Activated T-helper 17 cell treated with anti-CD3 and anti-CD28 coated beads, Interleukin-2, amount 50 U/mL, for 72 hours (primary cell): ENCODE measurements around the gene RAD17. TPM values are rescaled to one million over a fixed set of nuclear protein-coding genes. Genes with fewer than 3 reads are reported as not detected.
"Not testable (repeated sequence)": the region's sequence is repeated elsewhere in the genome, so short reads cannot be mapped to it uniquely, and the experiment has no call there.

Source experiments
- ATAC-seq: fragments of 150-1000 bp; cut with Tn5 transposase; replicated peaks from 2 replicates; pipeline ENCODE4 v1.10.0; 2021; ENCODE audit warnings: mild to moderate bottlenecking, moderate library complexity
- H3K27ac Mint-ChIP-seq: one replicate; pipeline ENCODE4 v1.8.0; 2022; ENCODE audit warnings: mixed read lengths
- H3K27me3 Mint-ChIP-seq: one replicate; pipeline ENCODE4 v1.8.0; 2022; ENCODE audit warnings: mixed read lengths
- H3K36me3 Mint-ChIP-seq: one replicate; pipeline ENCODE4 v1.8.0; 2022; ENCODE audit warnings: low read depth, mild to moderate bottlenecking, mixed read lengths
- H3K4me1 Mint-ChIP-seq: one replicate; pipeline ENCODE4 v1.8.0; 2022; ENCODE audit warnings: mixed read lengths
- H3K4me3 Mint-ChIP-seq: one replicate; pipeline ENCODE4 v1.8.0; 2022; ENCODE audit warnings: mild to moderate bottlenecking, mixed read lengths
- H3K9me3 Mint-ChIP-seq: one replicate; pipeline ENCODE4 v1.8.0; 2022; ENCODE audit warnings: mixed read lengths
- total RNA-seq, 2 donors: library from RNA; stranded (reverse); gene quantifications; one replicate each; pipeline ENCODE4 v1.2.3, GENCODE V29; 2022

RAD17 gene
- 10 to 100 TPM; 25.8 to 28.2 TPM for total RNA-seq

- peaks cover 66% of the 10 kb centered on the region for H3K36me3 Mint-ChIP-seq
- H3K4me3 Mint-ChIP-seq = peak within 1 kb of the TSS; percentile 95
- no peaks in the 10 kb centered on the region for H3K27me3 Mint-ChIP-seq
- peak; percentile 95 for ATAC-seq
- H3K4me1 Mint-ChIP-seq = peaks cover 12% of the 10 kb centered on the region
- H3K27ac Mint-ChIP-seq = peak within 1 kb of the TSS; percentile 98
- H3K9me3 Mint-ChIP-seq = no peaks in the 10 kb centered on the region
Observed at GRCh38 chr5:69369340-69370121, at the start of gene RAD17, which contains the start of the genes AK6 and TAF9. Gene RAD17, plus strand, starts transcription at chr5:69369818. Its CDS starts 2,391 bp downstream, at chr5:69372209. Gene AK6, minus strand, starts transcription at chr5:69369520. Its CDS starts 30 bp downstream, at chr5:69369490. Gene TAF9, minus strand, starts transcription at chr5:69369520. Its CDS starts 3,783 bp downstream, at chr5:69365737.

- no peaks in the 10 kb centered on the region for H3K36me3 Mint-ChIP-seq
- peaks cover 4% of the 10 kb centered on the region for H3K4me1 Mint-ChIP-seq
- H3K27ac Mint-ChIP-seq = no peak overlapping the region
- H3K4me3 Mint-ChIP-seq = no peak overlapping the region
- no peaks in the 10 kb centered on the region for H3K27me3 Mint-ChIP-seq
- H3K9me3 Mint-ChIP-seq = no peaks in the 10 kb centered on the region
- no peak for ATAC-seq
Observed at GRCh38 chr5:69326365-69326764, 43.3 kb upstream of the RAD17 start.

- Mint-ChIP-seq H3K27ac (no peak overlapping the region), H3K4me1 (peaks cover 17% of the 10 kb centered on the region), H3K27me3 (no peaks in the 10 kb centered on the region), H3K9me3 (no peaks in the 10 kb centered on the region), H3K4me3 (no peak overlapping the region), H3K36me3 (peaks cover 5% of the 10 kb centered on the region)
- no peak for ATAC-seq
Observed at GRCh38 chr5:69329905-69330489, 39.6 kb upstream of the RAD17 start.

GRCh38 chr5:69331528-69332445 lies 37.8 kb upstream of the RAD17 start:
- peaks cover 5% of the 10 kb centered on the region for H3K36me3 Mint-ChIP-seq
- peak overlapping the region; percentile 95 for H3K27ac Mint-ChIP-seq
- peak overlapping the region; percentile 94 for H3K4me3 Mint-ChIP-seq

GRCh38 chr5:69333668-69334315 lies 35.8 kb upstream of the RAD17 start:
- not testable (repeated sequence) for H3K9me3 Mint-ChIP-seq, ATAC-seq, H3K27ac Mint-ChIP-seq, H3K27me3 Mint-ChIP-seq, H3K36me3 Mint-ChIP-seq
- Mint-ChIP-seq H3K4me1 (peaks cover 17% of the 10 kb centered on the region), H3K4me3 (peak overlapping the region; percentile 94)

More at GRCh38 chr5:69331528-69332445, 37.8 kb upstream of the RAD17 start:
- ATAC-seq = no peak
- Mint-ChIP-seq H3K27me3 (no peaks in the 10 kb centered on the region), H3K4me1 (peaks cover 17% of the 10 kb centered on the region), H3K9me3 (no peaks in the 10 kb centered on the region)

- H3K9me3 Mint-ChIP-seq = no peaks in the 10 kb centered on the region
- peak overlapping the region; percentile 37 for H3K4me3 Mint-ChIP-seq
- H3K27ac Mint-ChIP-seq = no peak overlapping the region
- H3K27me3 Mint-ChIP-seq = no peaks in the 10 kb centered on the region
- peaks cover 5% of the 10 kb centered on the region for H3K36me3 Mint-ChIP-seq
- H3K4me1 Mint-ChIP-seq = peaks cover 17% of the 10 kb centered on the region
- ATAC-seq = peak; percentile 79
Observed at GRCh38 chr5:69334793-69335268, 34.8 kb upstream of the RAD17 start.

- Mint-ChIP-seq H3K27ac (no peak overlapping the region), H3K4me3 (no peak overlapping the region), H3K4me1 (peaks cover 17% of the 10 kb centered on the region), H3K36me3 (peaks cover 5% of the 10 kb centered on the region), H3K9me3 (no peaks in the 10 kb centered on the region), H3K27me3 (no peaks in the 10 kb centered on the region)
- no peak for ATAC-seq
Observed at GRCh38 chr5:69335341-69335935, 34.2 kb upstream of the RAD17 start.

- Mint-ChIP-seq H3K9me3 (no peaks in the 10 kb centered on the region), H3K36me3 (no peaks in the 10 kb centered on the region), H3K27me3 (no peaks in the 10 kb centered on the region), H3K27ac (no peak overlapping the region), H3K4me1 (no peaks in the 10 kb centered on the region), H3K4me3 (no peak overlapping the region)
- ATAC-seq = peak; percentile 45
Observed at GRCh38 chr5:69341520-69342161, 28.0 kb upstream of the RAD17 start.

- no peaks in the 10 kb centered on the region for H3K36me3 Mint-ChIP-seq
- no peaks in the 10 kb centered on the region for H3K27me3 Mint-ChIP-seq
- H3K9me3 Mint-ChIP-seq = no peaks in the 10 kb centered on the region
- no peak for ATAC-seq
- no peak overlapping the region for H3K27ac Mint-ChIP-seq
- no peak overlapping the region for H3K4me3 Mint-ChIP-seq
- H3K4me1 Mint-ChIP-seq = no peaks in the 10 kb centered on the region
Observed at GRCh38 chr5:69343083-69343482, 26.5 kb upstream of the RAD17 start.

GRCh38 chr5:69350664-69351063 lies 19.0 kb upstream of the RAD17 start:
- Mint-ChIP-seq H3K27ac (no peak overlapping the region), H3K9me3 (no peaks in the 10 kb centered on the region), H3K27me3 (no peaks in the 10 kb centered on the region), H3K4me3 (no peak overlapping the region), H3K4me1 (no peaks in the 10 kb centered on the region), H3K36me3 (peaks cover 56% of the 10 kb centered on the region)
- no peak for ATAC-seq

- peaks cover 92% of the 10 kb centered on the region for H3K36me3 Mint-ChIP-seq
- no peak for ATAC-seq
- no peaks in the 10 kb centered on the region for H3K9me3 Mint-ChIP-seq
- no peak overlapping the region for H3K27ac Mint-ChIP-seq
- no peaks in the 10 kb centered on the region for H3K27me3 Mint-ChIP-seq
- peaks cover 5% of the 10 kb centered on the region for H3K4me1 Mint-ChIP-seq
- H3K4me3 Mint-ChIP-seq = no peak overlapping the region
Observed at GRCh38 chr5:69359699-69360098, 9.9 kb upstream of the RAD17 start.

GRCh38 chr5:69360442-69360841 lies 9.2 kb upstream of the RAD17 start:
- Mint-ChIP-seq H3K4me1 (peaks cover 5% of the 10 kb centered on the region), H3K27ac (peak overlapping the region; percentile 0), H3K27me3 (no peaks in the 10 kb centered on the region), H3K4me3 (no peak overlapping the region), H3K9me3 (no peaks in the 10 kb centered on the region), H3K36me3 (peaks cover 92% of the 10 kb centered on the region)
- no peak for ATAC-seq

- Mint-ChIP-seq H3K27ac (no peak overlapping the region), H3K9me3 (no peaks in the 10 kb centered on the region), H3K36me3 (peaks cover 99% of the 10 kb centered on the region), H3K4me1 (peaks cover 12% of the 10 kb centered on the region), H3K4me3 (no peak overlapping the region), H3K27me3 (no peaks in the 10 kb centered on the region)
- ATAC-seq = no peak
Observed at GRCh38 chr5:69364414-69364813, 5.2 kb upstream of the RAD17 start.
